H1 (cell line): ENCODE data around the gene FGF2. TPM values are rescaled to one million over a fixed set of nuclear protein-coding genes. Genes with fewer than 3 reads are reported as not detected.

Experiments
- CTCF ChIA-PET: fragments of 300-600 bp; sonication (Branson Sonifier 250); formaldehyde crosslinking; loops from one replicate; lab custom pipeline; 2021; ENCODE audit not compliant: partially characterized antibody; lab: Charles Lee
- POLR2A ChIA-PET: fragments of 300-600 bp; sonication (Branson Sonifier 250); formaldehyde crosslinking; loops from one replicate; lab custom pipeline; 2021; ENCODE audit warnings: inconsistent platforms; ENCODE audit not compliant: partially characterized antibody; lab: Charles Lee
- DNase-seq, 2 experiments: peaks; one replicate each; pipeline versions ENCODE4 v3.0.0 to v3.0.0-alpha.2; 2010 to 2022; ENCODE audit warnings: low spot score in 2 of 2, low read depth in 1 of 2, mixed read lengths in 1 of 2
- FAIRE-seq: peaks from 2 replicates; lab custom pipeline; 2011; peaks lifted over from hg19 to GRCh38; lab: Jason Lieb, UNC
- H2AFZ ChIP-seq: 2 replicates; pipeline ENCODE4 v1.8.1; 2012; ENCODE audit warnings: low read length, inconsistent platforms
- H2AK5ac ChIP-seq: 2 replicates; pipeline ENCODE4 v1.6.1; 2013; ENCODE audit warnings: low read depth, low read length
- H2BK120ac ChIP-seq: replicated peaks from 2 replicates; pipeline ENCODE3; 2013; ENCODE audit warnings: low read depth, low read length, inconsistent platforms
- H2BK12ac ChIP-seq: 2 replicates; pipeline ENCODE4 v1.6.1; 2013; ENCODE audit warnings: low read depth, low read length
- H2BK15ac ChIP-seq: 2 replicates; pipeline ENCODE4 v1.6.1; 2013; ENCODE audit warnings: low read length
- H2BK20ac ChIP-seq: 2 replicates; pipeline ENCODE4 v1.6.1; 2013; ENCODE audit warnings: low read length
- H2BK5ac ChIP-seq: 2 replicates; pipeline ENCODE4 v1.6.1; 2013; ENCODE audit warnings: low read depth, low read length
- H3K14ac ChIP-seq: 2 replicates; pipeline ENCODE4 v1.6.1; 2013; ENCODE audit warnings: inconsistent platforms; ENCODE audit not compliant: insufficient read length
- H3K18ac ChIP-seq: 2 replicates; pipeline ENCODE4 v1.6.1; 2013; ENCODE audit warnings: low read length; ENCODE audit errors: extremely low read depth
- H3K23ac ChIP-seq: 2 replicates; pipeline ENCODE4 v1.6.1; 2013; ENCODE audit warnings: inconsistent platforms; ENCODE audit not compliant: insufficient read length
- H3K23me2 ChIP-seq: 2 replicates; pipeline ENCODE4 v1.6.1; 2013; ENCODE audit warnings: low read depth, low read length
- H3K27ac ChIP-seq: 2 replicates; pipeline ENCODE4 v1.6.1; 2011; ENCODE audit warnings: low read depth, low read length, inconsistent platforms
- H3K27me3 ChIP-seq, 4 experiments: replicated peaks in 1 of 4; 1 replicate in 1 of 4; 2 replicates in 3 of 4; pipeline versions ENCODE4 v1.6.1 to v1.8.1; 2011 to 2013; ENCODE audit warnings: low read length in 3 of 4, mild to moderate bottlenecking in 3 of 4, inconsistent platforms in 2 of 4, mixed read lengths in 2 of 4, moderate library complexity in 1 of 4; ENCODE audit not compliant: control insufficient read depth in 3 of 4, insufficient read depth in 3 of 4; ENCODE audit errors: extremely low read depth in 1 of 4
- H3K36me3 ChIP-seq, 4 experiments: 2 replicates each; pipeline versions ENCODE4 v1.6.1 to v1.8.1; 2011 to 2013; ENCODE audit warnings: mild to moderate bottlenecking in 4 of 4, low read length in 3 of 4, moderate library complexity in 2 of 4, control low read depth in 1 of 4, inconsistent platforms in 1 of 4; ENCODE audit not compliant: insufficient read depth in 4 of 4, control insufficient read depth in 2 of 4
- H3K4ac ChIP-seq: replicated peaks from 2 replicates; pipeline ENCODE3; 2013; ENCODE audit warnings: low read length, low read depth, mixed read lengths, inconsistent platforms; ENCODE audit not compliant: insufficient read length
- H3K4me1 ChIP-seq, 4 experiments: replicated peaks in 1 of 4; 1 replicate in 1 of 4; 2 replicates in 3 of 4; pipeline versions ENCODE4 v1.6.1 to v1.8.1; 2011 to 2013; ENCODE audit warnings: low read length in 3 of 4, inconsistent platforms in 2 of 4, mixed read lengths in 1 of 4; ENCODE audit not compliant: insufficient read depth in 4 of 4, control insufficient read depth in 3 of 4
- H3K4me2 ChIP-seq, 2 experiments: 2 replicates each; pipeline versions ENCODE4 v1.6.1 to v1.8.1; 2011 to 2013; ENCODE audit warnings: low read depth in 2 of 2, low read length in 2 of 2, control low read depth in 1 of 2, inconsistent platforms in 1 of 2, mild to moderate bottlenecking in 1 of 2; ENCODE audit not compliant: insufficient read depth in 1 of 2
- H3K4me3 ChIP-seq, 4 experiments: fragments of 200-600, 300-600 bp in 1 of 4; sonication (generic), shearing (Covaris generic), sonication (Bioruptor Twin) in 1 of 4; 2 replicates each; pipeline versions ENCODE4 v1.5.1 to v1.8.1; 2011 to 2016; ENCODE audit warnings: low read length in 4 of 4, low read depth in 3 of 4, control low read depth in 2 of 4, inconsistent platforms in 2 of 4, mild to moderate bottlenecking in 2 of 4, mixed read lengths in 1 of 4, moderate library complexity in 1 of 4; ENCODE audit not compliant: insufficient read depth in 2 of 4; ENCODE audit errors: extremely low read depth in 1 of 4
- H3K56ac ChIP-seq: replicated peaks from 2 replicates; pipeline ENCODE3; 2013; ENCODE audit warnings: low read depth, mild to moderate bottlenecking, mixed read lengths, low read length, inconsistent platforms; ENCODE audit not compliant: insufficient read length
- H3K79me1 ChIP-seq: 2 replicates; pipeline ENCODE4 v1.6.1; 2013; ENCODE audit warnings: low read depth, low read length, control low read depth
- H3K79me2 ChIP-seq, 2 experiments: 2 replicates each; pipeline versions ENCODE4 v1.6.1 to v1.8.1; 2012 to 2013; ENCODE audit warnings: low read length in 2 of 2, mild to moderate bottlenecking in 2 of 2, inconsistent platforms in 1 of 2; ENCODE audit not compliant: insufficient read depth in 2 of 2, control insufficient read depth in 1 of 2
- H3K9ac ChIP-seq, 4 experiments: replicated peaks in 1 of 4; 1 replicate in 1 of 4; 2 replicates in 3 of 4; pipeline versions ENCODE4 v1.6.1 to v1.8.1; 2011 to 2013; ENCODE audit warnings: low read depth in 3 of 4, low read length in 3 of 4, control low read depth in 2 of 4, mild to moderate bottlenecking in 2 of 4, moderate library complexity in 2 of 4, inconsistent platforms in 1 of 4; ENCODE audit errors: extremely low read depth in 1 of 4
- H3K9me3 ChIP-seq, 2 experiments: 2 replicates each; pipeline versions ENCODE4 v1.6.1 to v1.8.1; 2012 to 2013; ENCODE audit warnings: mild to moderate bottlenecking in 2 of 2, moderate library complexity in 2 of 2, control low read depth in 1 of 2, inconsistent platforms in 1 of 2, low read depth in 1 of 2, low read length in 1 of 2, mixed read lengths in 1 of 2; ENCODE audit not compliant: insufficient read depth in 2 of 2
- H4K20me1 ChIP-seq, 2 experiments: replicated peaks in 1 of 2; 2 replicates each; pipeline versions ENCODE3 to v1.8.1; 2011 to 2013; ENCODE audit warnings: inconsistent platforms in 2 of 2, low read length in 2 of 2, mild to moderate bottlenecking in 1 of 2; ENCODE audit not compliant: insufficient read depth in 2 of 2, control insufficient read depth in 1 of 2
- H4K5ac ChIP-seq: 2 replicates; pipeline ENCODE4 v1.6.1; 2013; ENCODE audit warnings: low read length, low read depth, mixed read lengths, inconsistent platforms; ENCODE audit not compliant: insufficient read length
- H4K8ac ChIP-seq: 2 replicates; pipeline ENCODE4 v1.8.0; 2013; ENCODE audit warnings: mild to moderate bottlenecking, moderate library complexity, low read length, inconsistent platforms; ENCODE audit not compliant: insufficient read depth; ENCODE audit errors: extremely low read depth
- H4K91ac ChIP-seq: replicated peaks from 2 replicates; pipeline ENCODE3; 2013; ENCODE audit warnings: low read length, mixed read lengths, inconsistent platforms; ENCODE audit not compliant: insufficient read length
- ASH2L ChIP-seq: fragments of 200-600, 300-600 bp; sonication (generic); IDR thresholded peaks from one replicate; pipeline ENCODE4 v1.7.1; 2017; ENCODE audit warnings: low read length
- FOSL1 ChIP-seq: IDR thresholded peaks from 2 replicates; pipeline ENCODE4 v1.6.1; 2011; ENCODE audit warnings: mild to moderate bottlenecking, low read depth, low read length, moderate library complexity; ENCODE audit not compliant: insufficient read depth
- GTF2F1 ChIP-seq: IDR thresholded peaks from 2 replicates; pipeline ENCODE4 v1.6.1; 2012; ENCODE audit warnings: low read depth, low read length, improper control_type of control experiment, borderline replicate concordance
- MAFK ChIP-seq: IDR thresholded peaks from 2 replicates; pipeline ENCODE4 v1.6.1; 2012; ENCODE audit warnings: low read depth, mild to moderate bottlenecking, improper control_type of control experiment, low read length
- WGBS, 2 experiments: shearing (Covaris generic) in 1 of 2; methylation state at CpG; one replicate each; pipeline versions ENCODE4 v1.1.6 to v1.1.7; 2013 to 2015; ENCODE audit warnings: low lambda C conversion rate in 2 of 2, mixed read lengths in 2 of 2, inconsistent platforms in 1 of 2, low coverage in 1 of 2, missing lambda C conversion rate in 1 of 2; ENCODE audit not compliant: insufficient replicate concordance in 2 of 2, insufficient coverage in 1 of 2, insufficient read length in 1 of 2; ENCODE audit errors: extremely low coverage in 1 of 2, missing lambda C conversion rate in 1 of 2; 5-methylcytosine and 5-hydroxymethylcytosine counted together
- polyA plus RNA-seq, 7 experiments: library from polyadenylated mRNA; depleted of rRNA in 3 of 7; stranded (reverse) in 5 of 7; unstranded in 2 of 7; fragments of >200 nt in 5 of 7; fragments of 200-250 nt in 2 of 7; gene quantifications; 1 replicate in 5 of 7; 2 replicates in 1 of 7; 4 replicates in 1 of 7; pipeline versions ENCODE4 v1.2.1 to v1.2.3, GENCODE V29; 2011 to 2013; ENCODE audit warnings: missing spikeins in 2 of 7, mixed read lengths in 2 of 7
- total RNA-seq: library from RNA; stranded (reverse); fragmentation: NEBNext Ultra II Directional; extraction: Animal tissue kit (Norgen Biotek cat#: 25700); gene quantifications from 2 replicates; pipeline ENCODE4 v1.2.1, GENCODE V29; 2021
- TF ChIP-seq, protein P1 (sequence below), 3 experiments: IDR thresholded peaks; 1 replicate in 2 of 3; 2 replicates in 1 of 3; pipeline versions ENCODE4 v1.5.1 to v1.6.1; 2011; ENCODE audit warnings: low read length in 3 of 3, mild to moderate bottlenecking in 3 of 3, inconsistent platforms in 2 of 3, low read depth in 1 of 3, moderate library complexity in 1 of 3; ENCODE audit not compliant: insufficient read depth in 1 of 3; ENCODE audit errors: control extremely low read depth in 1 of 3

Gene FGF2
- total and polyA plus RNA-seq, 2 of the 8 experiments (the other 6 are each of a cell fraction or from before 2014, with no cell fraction given), result 23.4 to 145 TPM

DNA sequence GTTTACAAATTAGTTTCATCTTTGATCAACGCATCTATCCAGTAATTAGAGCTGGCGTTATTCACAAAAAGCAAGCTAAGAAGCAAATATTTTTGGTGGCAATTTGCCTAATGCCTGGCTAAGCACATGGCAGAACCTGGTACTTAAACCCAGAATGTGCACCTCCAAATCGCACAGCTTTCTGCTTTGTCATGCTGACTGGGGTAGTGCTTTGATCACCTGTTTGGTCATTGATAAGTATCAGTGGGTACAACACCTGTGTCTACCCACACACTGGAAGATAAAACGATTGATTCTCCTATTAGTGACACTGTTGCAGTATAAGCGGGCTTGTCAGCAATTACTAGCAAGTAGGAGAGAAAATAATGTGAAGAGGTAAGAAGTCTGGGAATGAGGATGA lies 93.8 kb downstream of the FGF2 start:
- Histone ChIP-seq H3K27ac (no peak overlapping the region), H3K9me3 (no peaks in the 10 kb centered on the region), H3K14ac (no peak overlapping the region), H2BK12ac (no peak overlapping the region), H4K91ac (no peak overlapping the region), H2BK5ac (no peak overlapping the region), H3K4me1 (peaks cover 0 to 6% (median 2%) of the 10 kb centered on the region in 4 experiments; a peak in 4 of 7 replicates), H3K56ac (no peak overlapping the region), H3K23ac (no peak overlapping the region), H3K4me3 (no peak overlapping the region), H2AFZ (no peak overlapping the region), H3K36me3 (peaks cover 0 to 4% (median 0%) of the 10 kb centered on the region in 4 experiments; a peak in 2 of 8 replicates), H2BK15ac (no peak overlapping the region), H3K4ac (no peak overlapping the region), H3K27me3 (no peaks in the 10 kb centered on the region), H3K4me2 (no peak overlapping the region; a peak in 1 of 4 replicates), H3K18ac (no peak overlapping the region), H4K20me1 (no peaks in the 10 kb centered on the region), H2BK20ac (no peak overlapping the region), H4K5ac (no peak overlapping the region), H3K23me2 (peaks cover 6% of the 10 kb centered on the region), H3K9ac (no peak overlapping the region), H2AK5ac (no peak overlapping the region), H2BK120ac (no peak overlapping the region), H3K79me1 (peaks cover 6% of the 10 kb centered on the region; the same call in 1 of the 2 replicates), H4K8ac (no peak overlapping the region), H3K79me2 (peaks cover 8 to 23% of the 10 kb centered on the region in 2 experiments; a peak in 3 of 4 replicates)
- DNase-seq (no peak), FAIRE-seq (no peak)
- ChIA-PET CTCF (interaction anchor here (0.9 to 2.3 kb wide), 6 partner anchors 9 to 201 kb away, joined by 3 to 14 read pairs (median 5); no protein-coding TSS in a partner anchor), POLR2A (interaction anchor here (0.7 to 4.8 kb wide), 5 partner anchors 14 to 187 kb away, joined by 3 to 32 read pairs (median 3); no protein-coding TSS in a partner anchor)
- TF ChIP-seq FOSL1, result no peak
- no peak for TF ChIP-seq GTF2F1
- TF ChIP-seq, protein P1, sequence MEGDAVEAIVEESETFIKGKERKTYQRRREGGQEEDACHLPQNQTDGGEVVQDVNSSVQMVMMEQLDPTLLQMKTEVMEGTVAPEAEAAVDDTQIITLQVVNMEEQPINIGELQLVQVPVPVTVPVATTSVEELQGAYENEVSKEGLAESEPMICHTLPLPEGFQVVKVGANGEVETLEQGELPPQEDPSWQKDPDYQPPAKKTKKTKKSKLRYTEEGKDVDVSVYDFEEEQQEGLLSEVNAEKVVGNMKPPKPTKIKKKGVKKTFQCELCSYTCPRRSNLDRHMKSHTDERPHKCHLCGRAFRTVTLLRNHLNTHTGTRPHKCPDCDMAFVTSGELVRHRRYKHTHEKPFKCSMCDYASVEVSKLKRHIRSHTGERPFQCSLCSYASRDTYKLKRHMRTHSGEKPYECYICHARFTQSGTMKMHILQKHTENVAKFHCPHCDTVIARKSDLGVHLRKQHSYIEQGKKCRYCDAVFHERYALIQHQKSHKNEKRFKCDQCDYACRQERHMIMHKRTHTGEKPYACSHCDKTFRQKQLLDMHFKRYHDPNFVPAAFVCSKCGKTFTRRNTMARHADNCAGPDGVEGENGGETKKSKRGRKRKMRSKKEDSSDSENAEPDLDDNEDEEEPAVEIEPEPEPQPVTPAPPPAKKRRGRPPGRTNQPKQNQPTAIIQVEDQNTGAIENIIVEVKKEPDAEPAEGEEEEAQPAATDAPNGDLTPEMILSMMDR (IDR thresholded peaks at IDR 0.05; ENCODE audit: control extremely low read depth in 1 of 3, insufficient read depth in 1 of 3, low read depth in 1 of 3, low read length in 3 of 3), result no peak
- TF ChIP-seq MAFK, result no peak
- no peak for TF ChIP-seq ASH2L
- WGBS, 2 experiments, result 82% methylated on average over 5 of the region's 5 CpGs; no CpG with 5 or more reads in 1 of the 2 experiments
